H9 (cell line): ENCODE results near the gene NDRG4. TPM values are rescaled to one million over a fixed set of nuclear protein-coding genes. Genes with fewer than 3 reads are reported as not detected.

Experiments used
- DNase-seq: peaks from one replicate; pipeline ENCODE4 v3.0.0-alpha.2; 2017
- H2AFZ ChIP-seq: one replicate; pipeline ENCODE4 v1.6.1; 2013; ENCODE audit warnings: mild to moderate bottlenecking, low read length, control low read depth, moderate library complexity
- H2AK5ac ChIP-seq: 2 replicates; pipeline ENCODE4 v1.6.1; 2013; ENCODE audit warnings: low read length, control low read depth, mixed read lengths; ENCODE audit not compliant: insufficient read length
- H2BK120ac ChIP-seq: one replicate; pipeline ENCODE4 v1.6.1; 2013; ENCODE audit warnings: low read depth, mild to moderate bottlenecking, low read length, control low read depth, inconsistent platforms; ENCODE audit not compliant: poor library complexity, severe bottlenecking
- H2BK12ac ChIP-seq: 2 replicates; pipeline ENCODE4 v1.6.1; 2013; ENCODE audit warnings: low read length, control low read depth, mixed read lengths, low read depth; ENCODE audit not compliant: insufficient read length
- H2BK15ac ChIP-seq: 2 replicates; pipeline ENCODE4 v1.6.1; 2013; ENCODE audit warnings: low read depth, low read length, control low read depth
- H2BK20ac ChIP-seq: one replicate; pipeline ENCODE4 v1.6.1; 2013; ENCODE audit warnings: low read depth, mild to moderate bottlenecking, low read length, control low read depth, inconsistent platforms; ENCODE audit not compliant: poor library complexity, severe bottlenecking
- H2BK5ac ChIP-seq: 2 replicates; pipeline ENCODE4 v1.6.1; 2013; ENCODE audit warnings: low read length, control low read depth, mixed read lengths; ENCODE audit not compliant: insufficient read length
- H3K14ac ChIP-seq: 2 replicates; pipeline ENCODE4 v1.6.1; 2013; ENCODE audit warnings: low read length, control low read depth; ENCODE audit not compliant: insufficient read depth
- H3K18ac ChIP-seq: 2 replicates; pipeline ENCODE4 v1.6.1; 2013; ENCODE audit warnings: low read depth, mild to moderate bottlenecking, mixed read lengths, low read length, control low read depth; ENCODE audit not compliant: insufficient read length
- H3K23ac ChIP-seq: 2 replicates; pipeline ENCODE4 v1.6.1; 2013; ENCODE audit warnings: low read length, control low read depth, mixed read lengths, low read depth; ENCODE audit not compliant: insufficient read length
- H3K23me2 ChIP-seq: 2 replicates; pipeline ENCODE4 v1.6.1; 2013; ENCODE audit warnings: low read depth, mild to moderate bottlenecking, mixed read lengths, low read length, control low read depth; ENCODE audit not compliant: insufficient read length, poor library complexity, severe bottlenecking
- H3K27ac ChIP-seq: 2 replicates; pipeline ENCODE4 v1.5.1; 2013; ENCODE audit warnings: low read length, control low read depth, mixed read lengths, low read depth; ENCODE audit not compliant: insufficient read length
- H3K27me3 ChIP-seq: 2 replicates; pipeline ENCODE4 v1.6.1; 2013; ENCODE audit warnings: low read length, control low read depth, inconsistent platforms; ENCODE audit not compliant: insufficient read depth
- H3K4ac ChIP-seq: 2 replicates; pipeline ENCODE4 v1.6.1; 2013; ENCODE audit warnings: low read depth, mild to moderate bottlenecking, control low read depth, inconsistent platforms, low read length, moderate library complexity
- H3K4me1 ChIP-seq: 2 replicates; pipeline ENCODE4 v1.6.1; 2013; ENCODE audit warnings: low read length, control low read depth, inconsistent platforms; ENCODE audit not compliant: insufficient read depth
- H3K4me2 ChIP-seq: 2 replicates; pipeline ENCODE4 v1.6.1; 2013; ENCODE audit warnings: low read length, control low read depth, mixed read lengths; ENCODE audit not compliant: insufficient read length, insufficient read depth
- H3K56ac ChIP-seq: 2 replicates; pipeline ENCODE4 v1.6.1; 2013; ENCODE audit warnings: low read depth, mild to moderate bottlenecking, mixed read lengths, low read length, control low read depth; ENCODE audit not compliant: insufficient read length
- H3K79me1 ChIP-seq: 2 replicates; pipeline ENCODE4 v1.6.1; 2013; ENCODE audit warnings: low read depth, mild to moderate bottlenecking, moderate library complexity, low read length, control low read depth, inconsistent platforms; ENCODE audit not compliant: insufficient read depth, poor library complexity, severe bottlenecking
- H3K79me2 ChIP-seq: 2 replicates; pipeline ENCODE4 v1.6.1; 2013; ENCODE audit warnings: low read length, control low read depth, inconsistent platforms; ENCODE audit not compliant: insufficient read depth
- H3K9ac ChIP-seq: 2 replicates; pipeline ENCODE4 v1.6.1; 2013; ENCODE audit warnings: low read length, control low read depth, mixed read lengths; ENCODE audit not compliant: insufficient read length; ENCODE audit errors: extremely low read depth
- H3K9me3 ChIP-seq: one replicate; pipeline ENCODE4 v1.6.1; 2013; ENCODE audit warnings: low read depth, low read length, inconsistent platforms; ENCODE audit not compliant: control insufficient read depth
- H3T11ph ChIP-seq: one replicate; pipeline ENCODE4 v1.6.1; 2013; ENCODE audit warnings: mild to moderate bottlenecking, low read length, control low read depth, inconsistent platforms
- H4K20me1 ChIP-seq: one replicate; pipeline ENCODE4 v1.6.1; 2013; ENCODE audit not compliant: control insufficient read depth, insufficient read length, insufficient read depth
- H4K5ac ChIP-seq: 2 replicates; pipeline ENCODE4 v1.6.1; 2013; ENCODE audit warnings: low read depth, mild to moderate bottlenecking, mixed read lengths, low read length, control low read depth; ENCODE audit not compliant: insufficient read length
- H4K8ac ChIP-seq: replicated peaks from 2 replicates; pipeline ENCODE4 v1.6.1; 2013; ENCODE audit warnings: low read length, control low read depth, mixed read lengths, low read depth; ENCODE audit not compliant: insufficient read length
- H4K91ac ChIP-seq: 2 replicates; pipeline ENCODE4 v1.6.1; 2013; ENCODE audit warnings: low read depth, mild to moderate bottlenecking, moderate library complexity, mixed read lengths, low read length, control low read depth; ENCODE audit not compliant: insufficient read length
- H3K27ac Mint-ChIP-seq, 3 experiments: 2 replicates in 2 of 3; 3 replicates in 1 of 3; pipeline ENCODE4 v1.8.0; 2020 to 2021; ENCODE audit warnings: mixed read lengths in 3 of 3, mild to moderate bottlenecking in 1 of 3, moderate library complexity in 1 of 3
- H3K27me3 Mint-ChIP-seq: 2 replicates; pipeline ENCODE4 v1.8.0; 2021; ENCODE audit warnings: low read depth, mild to moderate bottlenecking, moderate library complexity, mixed read lengths
- H3K36me3 Mint-ChIP-seq, 3 experiments: 2 replicates in 2 of 3; 3 replicates in 1 of 3; pipeline ENCODE4 v1.8.0; 2020 to 2021; ENCODE audit warnings: low read depth in 3 of 3, mixed read lengths in 3 of 3; ENCODE audit not compliant: insufficient read depth in 1 of 3
- H3K4me1 Mint-ChIP-seq, 2 experiments: 2 replicates each; pipeline ENCODE4 v1.8.0; 2020; ENCODE audit warnings: mixed read lengths in 2 of 2
- H3K4me3 Mint-ChIP-seq, 2 experiments: 2 replicates in 1 of 2; 3 replicates in 1 of 2; pipeline ENCODE4 v1.8.0; 2020 to 2021; ENCODE audit warnings: mild to moderate bottlenecking in 2 of 2, mixed read lengths in 2 of 2, moderate library complexity in 1 of 2
- H3K9me3 Mint-ChIP-seq, 2 experiments: 2 replicates in 1 of 2; 3 replicates in 1 of 2; pipeline ENCODE4 v1.8.0; 2020; ENCODE audit warnings: mild to moderate bottlenecking in 2 of 2, mixed read lengths in 2 of 2, moderate library complexity in 1 of 2
- WGBS: extraction: QIAGEN DNeasy Blood & Tissue Kit; methylation state at CpG from one replicate; pipeline ENCODE4 v1.1.7; 2013; ENCODE audit warnings: missing lambda C conversion rate, low lambda C conversion rate, mixed read lengths; ENCODE audit not compliant: insufficient read length; ENCODE audit errors: extremely low coverage; 5-methylcytosine and 5-hydroxymethylcytosine counted together
- total RNA-seq: library from RNA; stranded (reverse); gene quantifications from 2 replicates; pipeline ENCODE4 v1.2.1, GENCODE V29; 2021
- TF ChIP-seq, protein P1 (sequence below): fragments of 200-600 bp; sonication (generic); conservative IDR thresholded peaks from 3 replicates; pipeline ENCODE4 v1.8.0; 2021; ENCODE audit warnings: antibody characterized with exemption, mild to moderate bottlenecking

Gene NDRG4
- total RNA-seq, 1 experiment from 2014 or later = 18.6 TPM

DNA sequence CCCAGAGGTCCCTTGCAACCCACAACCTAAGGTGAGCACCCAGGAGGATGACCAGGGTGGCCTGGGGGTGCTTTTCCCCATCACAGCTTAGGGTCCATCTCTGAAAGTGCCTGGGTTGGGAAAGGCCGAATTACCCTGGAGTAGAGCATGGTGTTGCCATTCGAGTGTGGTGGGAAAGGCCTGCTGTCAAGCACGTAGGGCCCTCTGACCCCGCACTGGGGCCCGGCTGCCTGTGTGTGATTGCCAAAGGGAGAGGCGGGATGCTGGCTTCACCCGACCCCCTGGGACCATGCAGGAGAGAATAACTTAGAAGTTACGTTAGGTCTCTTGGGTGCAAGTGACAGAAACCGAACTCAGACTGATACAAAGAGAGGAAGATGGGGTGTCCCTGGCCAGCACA lies 27.7 kb upstream of the NDRG4 start:
- H4K91ac ChIP-seq = no peak overlapping the region
- H3K9me3 ChIP-seq = no peaks in the 10 kb centered on the region
- H3K27ac Mint-ChIP-seq = 0 out of 7 replicates have a peak overlapping the region, but pooled peaks of 1 of the 3 experiments have one; percentile 35

More for the DNA sequence above, 27.7 kb upstream of the NDRG4 start:
- H4K20me1 ChIP-seq = no peaks in the 10 kb centered on the region
- no peak overlapping the region for H2BK12ac ChIP-seq
- H3K9ac ChIP-seq = no peak overlapping the region
- no peak overlapping the region for H2BK20ac ChIP-seq
- no peak overlapping the region for H3T11ph ChIP-seq
- no peak overlapping the region for H2BK15ac ChIP-seq
- Mint-ChIP-seq H3K4me1 (peaks cover 11 to 37% of the 10 kb centered on the region in 2 experiments), H3K36me3 (peaks cover 0 to 6% (median 0%) of the 10 kb centered on the region in 3 experiments; a peak in 1 of 7 replicates), H3K9me3 (peaks cover 0 to 3% of the 10 kb centered on the region in 2 experiments; a peak in 1 of 5 replicates), H3K27me3 (peaks cover 33% of the 10 kb centered on the region), H3K4me3 (no peak overlapping the region)
- WGBS = no CpG with 5 or more reads among the region's 9 CpGs
- H3K4ac ChIP-seq = no peak overlapping the region
- H2AFZ ChIP-seq = no peak overlapping the region
- TF ChIP-seq, protein P1, sequence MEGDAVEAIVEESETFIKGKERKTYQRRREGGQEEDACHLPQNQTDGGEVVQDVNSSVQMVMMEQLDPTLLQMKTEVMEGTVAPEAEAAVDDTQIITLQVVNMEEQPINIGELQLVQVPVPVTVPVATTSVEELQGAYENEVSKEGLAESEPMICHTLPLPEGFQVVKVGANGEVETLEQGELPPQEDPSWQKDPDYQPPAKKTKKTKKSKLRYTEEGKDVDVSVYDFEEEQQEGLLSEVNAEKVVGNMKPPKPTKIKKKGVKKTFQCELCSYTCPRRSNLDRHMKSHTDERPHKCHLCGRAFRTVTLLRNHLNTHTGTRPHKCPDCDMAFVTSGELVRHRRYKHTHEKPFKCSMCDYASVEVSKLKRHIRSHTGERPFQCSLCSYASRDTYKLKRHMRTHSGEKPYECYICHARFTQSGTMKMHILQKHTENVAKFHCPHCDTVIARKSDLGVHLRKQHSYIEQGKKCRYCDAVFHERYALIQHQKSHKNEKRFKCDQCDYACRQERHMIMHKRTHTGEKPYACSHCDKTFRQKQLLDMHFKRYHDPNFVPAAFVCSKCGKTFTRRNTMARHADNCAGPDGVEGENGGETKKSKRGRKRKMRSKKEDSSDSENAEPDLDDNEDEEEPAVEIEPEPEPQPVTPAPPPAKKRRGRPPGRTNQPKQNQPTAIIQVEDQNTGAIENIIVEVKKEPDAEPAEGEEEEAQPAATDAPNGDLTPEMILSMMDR = no peak
- no peak overlapping the region for H2BK120ac ChIP-seq
- H3K27ac ChIP-seq = no peak overlapping the region
- no peak overlapping the region for H4K5ac ChIP-seq
- H3K4me1 ChIP-seq = no peaks in the 10 kb centered on the region
- H3K27me3 ChIP-seq = no peaks in the 10 kb centered on the region; the same call in 1 of the 2 replicates
- no peak overlapping the region for H2BK5ac ChIP-seq
- no peak overlapping the region for H3K18ac ChIP-seq
- no peak overlapping the region for H3K4me2 ChIP-seq
- H2AK5ac ChIP-seq = no peak overlapping the region
- no peaks in the 10 kb centered on the region for H3K79me1 ChIP-seq
- H3K14ac ChIP-seq = no peak overlapping the region
- H3K79me2 ChIP-seq = no peaks in the 10 kb centered on the region
- no peak overlapping the region for H3K23ac ChIP-seq
- no peak overlapping the region for H4K8ac ChIP-seq
- no peak for DNase-seq
- no peak overlapping the region for H3K56ac ChIP-seq
- H3K23me2 ChIP-seq = no peaks in the 10 kb centered on the region
